HFF-Myc (cell line): ENCODE data around the gene ARSI.

ENCODE experiments used
- DNase-seq: peaks from one replicate; pipeline ENCODE4 v3.0.0-alpha.2; 2011; ENCODE audit warnings: low read depth; ENCODE audit errors: extremely low read depth
- H3K4me3 ChIP-seq: replicated peaks from 2 replicates; pipeline ENCODE4 v1.5.1; 2011; ENCODE audit warnings: low read depth, mild to moderate bottlenecking, control low read depth, low read length
- CTCF ChIP-seq: IDR thresholded peaks from 2 replicates; pipeline ENCODE4 v1.5.1; 2012; ENCODE audit warnings: mild to moderate bottlenecking, low read depth, low read length, control low read depth; ENCODE audit errors: missing control alignments

Gene ARSI

GRCh38 chr5:150296496-150296895, 6.2 kb downstream of the ARSI start:
- no peak for TF ChIP-seq CTCF
- no peak for DNase-seq
- H3K4me3 ChIP-seq = no peak overlapping the region

DNA sequence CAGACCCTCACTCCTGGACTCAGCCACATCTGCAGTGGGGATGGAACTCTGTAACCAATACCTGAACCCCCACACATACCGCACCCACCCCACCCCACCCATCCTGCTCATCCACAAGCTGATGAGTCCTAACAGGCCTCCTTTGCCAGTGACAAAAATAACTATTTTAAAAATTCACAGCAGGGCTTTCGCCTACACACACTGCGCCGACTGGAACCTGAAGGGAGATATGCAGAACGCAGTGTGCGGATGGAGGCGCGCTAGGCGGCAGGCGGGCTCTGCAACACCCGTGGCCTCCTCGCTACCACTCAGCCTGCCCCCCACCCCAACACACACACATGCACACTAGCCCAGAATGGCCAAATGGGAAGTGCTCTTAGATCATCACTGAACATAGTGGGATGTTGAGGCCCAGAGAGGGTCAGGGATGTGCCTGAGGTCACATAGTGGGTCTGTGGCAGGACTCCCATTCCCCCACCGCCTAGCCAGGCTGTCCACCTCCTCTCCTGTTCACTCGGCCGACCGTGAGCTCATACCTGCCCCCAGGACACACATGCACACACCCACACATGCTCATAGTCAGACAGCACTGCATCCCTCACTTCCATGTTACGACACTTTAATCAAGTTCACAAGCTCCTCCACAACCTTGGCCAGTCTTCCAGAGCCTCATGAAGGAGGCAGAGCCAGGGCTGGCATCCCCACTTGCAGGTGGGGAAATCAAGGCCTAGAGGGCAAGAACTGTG, 6.8 kb downstream of the ARSI start:
- H3K4me3 ChIP-seq = no peak overlapping the region
- no peak for DNase-seq
- TF ChIP-seq CTCF = no peak

DNA sequence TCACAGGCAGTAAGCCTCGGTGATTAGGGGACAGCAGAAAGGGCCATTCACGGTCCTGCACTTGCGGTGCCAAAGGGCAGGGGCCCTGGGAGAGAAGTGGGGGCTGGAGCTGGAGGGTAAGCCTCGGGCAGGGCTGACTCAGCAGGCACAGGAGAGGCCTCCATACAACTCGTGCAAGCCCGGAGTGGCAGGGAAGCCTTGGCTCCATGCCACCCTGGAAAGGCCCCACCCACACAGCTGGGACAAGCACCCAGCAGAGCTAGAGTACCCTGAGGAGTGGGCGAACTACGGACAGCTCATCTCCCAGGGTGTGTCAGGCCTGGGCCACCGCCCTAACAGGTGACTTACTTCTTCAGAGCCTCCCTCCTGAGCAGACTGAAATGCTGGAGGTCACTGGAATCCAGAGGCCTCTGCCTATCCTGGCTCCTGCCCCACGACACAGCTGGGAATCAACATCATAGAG, 7.5 kb downstream of the ARSI start:
- TF ChIP-seq CTCF = no peak
- H3K4me3 ChIP-seq = no peak overlapping the region
- no peak for DNase-seq

DNA sequence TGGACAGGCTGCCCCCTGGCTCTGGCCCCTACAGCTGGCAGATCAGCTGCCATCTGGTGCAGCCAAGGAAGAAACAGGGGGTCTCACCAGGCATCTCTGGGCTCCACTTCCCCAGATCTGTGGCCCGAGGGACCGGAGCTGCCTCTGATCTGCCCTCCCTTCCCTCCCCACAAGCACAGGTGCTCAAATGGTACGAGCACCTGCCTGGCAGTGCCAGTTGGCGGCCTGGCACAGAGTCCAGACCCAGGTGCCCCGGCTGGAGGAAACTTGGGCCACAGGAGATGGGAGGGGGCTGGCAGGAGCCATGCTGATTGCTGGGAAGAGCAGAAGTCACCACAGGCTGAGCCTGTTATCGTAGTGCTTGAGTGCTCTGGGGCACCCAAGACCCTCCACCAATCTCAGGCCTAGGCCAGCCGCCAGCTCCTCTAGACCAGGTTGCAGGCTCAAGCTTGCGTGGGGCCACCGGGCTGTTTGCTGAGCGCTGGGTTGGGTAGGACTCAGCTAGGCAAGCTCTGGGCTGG, 8.1 kb downstream of the ARSI start:
- no peak for DNase-seq
- H3K4me3 ChIP-seq = no peak overlapping the region
- TF ChIP-seq CTCF = no peak

DNA sequence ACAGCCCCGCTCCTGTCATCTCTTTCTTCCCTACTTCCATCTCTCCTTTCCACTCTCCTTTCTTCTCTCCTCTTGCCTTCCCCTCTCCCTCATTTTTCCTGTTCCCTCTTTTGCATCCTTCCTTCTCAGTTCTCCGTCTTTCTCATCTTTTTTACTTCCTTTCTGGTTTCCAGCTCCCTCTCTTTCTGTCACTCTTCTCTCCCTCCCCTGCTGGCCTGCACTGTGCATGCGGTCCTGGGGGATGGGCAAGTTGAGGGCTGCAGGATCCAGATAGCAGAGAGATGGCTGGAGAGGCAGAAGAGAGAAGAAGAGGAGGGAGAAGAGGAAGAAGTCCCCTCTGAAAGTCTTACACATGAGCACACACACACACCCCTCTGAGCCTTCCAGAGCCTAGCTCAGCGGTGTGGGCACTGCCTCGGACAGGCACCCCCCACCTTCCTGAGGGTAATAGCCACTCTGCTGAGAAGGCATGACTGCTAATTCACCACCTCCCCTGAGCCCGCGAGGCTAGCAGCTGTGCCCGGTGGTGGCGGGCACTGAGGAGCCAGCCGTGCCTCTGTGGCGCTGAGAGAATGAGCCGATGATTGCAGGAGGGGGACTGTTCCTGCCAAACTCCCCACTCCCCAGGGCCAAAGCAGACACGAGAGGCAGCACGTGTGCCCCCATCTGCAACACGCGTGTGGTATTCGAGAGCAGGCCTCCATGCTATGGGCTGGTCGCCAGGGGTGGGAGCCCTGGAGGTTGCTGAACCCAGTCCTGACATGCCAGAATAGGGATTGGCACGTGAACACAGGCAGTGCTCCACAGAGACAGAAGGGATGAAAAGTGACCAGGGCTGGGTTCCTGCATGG, 9.4 kb downstream of the ARSI start:
- DNase-seq = no peak
- no peak for TF ChIP-seq CTCF

DNA sequence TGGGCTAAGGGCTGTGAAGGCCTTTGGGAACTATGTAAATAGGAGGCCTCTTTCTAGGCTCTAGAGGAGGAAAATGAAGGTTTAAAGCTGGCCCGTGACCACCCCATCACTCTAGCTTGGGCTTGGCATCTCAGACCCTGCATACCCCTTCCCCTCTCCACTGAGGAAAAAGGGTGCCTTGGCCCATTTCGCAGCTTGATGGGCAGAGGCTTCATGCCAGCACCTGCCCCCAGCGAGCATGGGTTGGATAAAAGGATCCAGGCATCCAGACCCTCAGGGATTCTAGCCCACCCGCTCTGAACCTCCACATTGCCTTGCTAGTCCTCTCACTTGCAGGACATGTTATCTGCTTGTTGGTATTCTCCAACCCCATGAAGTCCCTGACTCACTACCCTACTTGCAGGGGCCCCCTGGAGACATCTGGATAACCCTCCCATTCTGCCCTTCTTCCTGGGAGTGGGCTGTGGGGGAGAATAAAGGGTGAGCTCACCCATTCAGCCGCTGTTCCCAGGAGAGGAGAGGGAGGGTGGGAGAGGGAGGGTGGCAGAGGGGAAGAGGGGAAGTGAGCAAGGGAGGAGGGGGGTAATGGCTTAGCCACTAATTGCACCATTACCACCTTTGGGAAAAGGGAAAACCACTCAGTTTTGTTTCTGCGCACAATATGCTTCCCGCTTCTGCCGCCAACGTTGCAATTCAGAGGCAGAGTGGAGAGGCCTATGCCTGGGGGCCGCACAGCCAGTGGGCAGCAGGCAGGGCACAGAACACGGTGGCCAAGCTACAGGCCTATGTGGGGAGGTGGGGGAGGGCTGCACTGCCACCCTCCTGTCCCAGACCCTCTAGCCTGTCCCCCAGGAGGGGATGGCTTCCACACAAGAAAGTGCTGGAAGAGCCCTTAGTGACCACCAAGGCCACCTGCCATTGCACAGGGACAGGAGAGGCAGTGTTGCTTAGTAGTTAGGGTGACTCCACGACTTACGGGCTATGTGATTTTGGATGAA, 11.0 kb downstream of the ARSI start:
- H3K4me3 ChIP-seq = no peak overlapping the region
- no peak for TF ChIP-seq CTCF
- DNase-seq = no peak

More for the DNA sequence above, 9.4 kb downstream of the ARSI start:
- H3K4me3 ChIP-seq = no peak overlapping the region
